Neural progenitor cell (in vitro differentiated cells): Measurements from ENCODE around the gene ETV6. TPM values are rescaled to one million over a fixed set of nuclear protein-coding genes. Genes with fewer than 3 reads are reported as not detected.
A peak's percentile ranks its signal among the peaks of the same experiment; 100 is the strongest.

Source experiments
- DNase-seq: peaks from one replicate; pipeline ENCODE4 v3.0.0-alpha.2; 2016; ENCODE audit warnings: low spot score
- H2AFZ ChIP-seq: fragments of 200-600 bp; sonication (generic); replicated peaks from 2 replicates; pipeline ENCODE4 v1.6.1; 2016; ENCODE audit warnings: antibody characterized with exemption
- H3F3A ChIP-seq: fragments of 200-600 bp; sonication (generic); 2 replicates; pipeline ENCODE4 v1.6.1; 2016; ENCODE audit warnings: antibody characterized with exemption, low read depth
- H3K27ac ChIP-seq: fragments of 200-600 bp; sonication (generic); 2 replicates; pipeline ENCODE4 v1.5.1; 2016; ENCODE audit warnings: mild to moderate bottlenecking
- H3K27me3 ChIP-seq: fragments of 200-600 bp; sonication (generic); 2 replicates; pipeline ENCODE4 v1.6.1; 2016; ENCODE audit warnings: mild to moderate bottlenecking, moderate library complexity
- H3K36me3 ChIP-seq: fragments of 200-600 bp; sonication (generic); 2 replicates; pipeline ENCODE4 v1.5.1; 2016
- H3K4me1 ChIP-seq: fragments of 200-600 bp; sonication (generic); 2 replicates; pipeline ENCODE4 v1.6.1; 2016; ENCODE audit warnings: mixed run types
- H3K4me2 ChIP-seq: fragments of 200-600 bp; sonication (generic); 2 replicates; pipeline ENCODE4 v1.6.1; 2016
- H3K4me3 ChIP-seq: fragments of 200-600 bp; sonication (generic); 2 replicates; pipeline ENCODE4 v1.5.1; 2016
- H3K79me2 ChIP-seq: fragments of 200-600 bp; sonication (generic); 2 replicates; pipeline ENCODE4 v1.6.1; 2016; ENCODE audit warnings: low read depth
- H3K9ac ChIP-seq: fragments of 200-600 bp; sonication (generic); 2 replicates; pipeline ENCODE4 v1.6.1; 2016
- H3K9me3 ChIP-seq: fragments of 200-600 bp; sonication (generic); 2 replicates; pipeline ENCODE4 v1.5.1; 2016; ENCODE audit warnings: low read depth
- H4K20me1 ChIP-seq: fragments of 200-600 bp; sonication (generic); 2 replicates; pipeline ENCODE4 v1.6.1; 2016; ENCODE audit warnings: low read depth
- H3K27ac Mint-ChIP-seq: 3 replicates; pipeline ENCODE4 v1.8.0; 2021; ENCODE audit warnings: mixed read lengths
- H3K27me3 Mint-ChIP-seq: 2 replicates; pipeline ENCODE4 v1.8.0; 2022; ENCODE audit warnings: low read depth, mild to moderate bottlenecking, inconsistent platforms, moderate library complexity, mixed read lengths; ENCODE audit not compliant: insufficient read depth
- H3K36me3 Mint-ChIP-seq: 3 replicates; pipeline ENCODE4 v1.8.0; 2021; ENCODE audit warnings: mixed read lengths
- H3K4me1 Mint-ChIP-seq: 3 replicates; pipeline ENCODE4 v1.8.0; 2021; ENCODE audit warnings: mixed read lengths
- H3K4me3 Mint-ChIP-seq: 3 replicates; pipeline ENCODE4 v1.8.0; 2021; ENCODE audit warnings: mild to moderate bottlenecking, moderate library complexity, mixed read lengths
- H3K9me3 Mint-ChIP-seq: 3 replicates; pipeline ENCODE4 v1.8.0; 2020; ENCODE audit warnings: mixed read lengths
- CTCF ChIP-seq: fragments of 200-600 bp; sonication (generic); IDR thresholded peaks from 2 replicates; pipeline ENCODE4 v1.5.1; 2017; ENCODE audit warnings: antibody characterized with exemption, mild to moderate bottlenecking
- EZH2 ChIP-seq: fragments of 200-600 bp; sonication (generic); IDR thresholded peaks from 2 replicates; pipeline ENCODE4 v1.6.1; 2017; ENCODE audit warnings: antibody characterized with exemption, mild to moderate bottlenecking, moderate library complexity
- EZH2phosphoT487 ChIP-seq: fragments of 200-600 bp; sonication (generic); IDR thresholded peaks from 2 replicates; pipeline ENCODE4 v1.6.1; 2017; ENCODE audit warnings: antibody characterized with exemption
- total RNA-seq: library from RNA; depleted of rRNA; stranded (reverse); fragments of >200 nt; gene quantifications from 2 replicates; pipeline ENCODE4 v1.2.3, GENCODE V29; 2015; ENCODE audit warnings: low replicate concordance

Gene ETV6
- total RNA-seq, 1 donor from 2014 or later = 6.2 TPM

GRCh38 chr12:11824069-11824468 is 174.6 kb downstream of the ETV6 start:
- TF ChIP-seq CTCF (no peak), EZH2 (no peak), EZH2phosphoT487 (no peak)
- peaks cover 51% of the 10 kb centered on the region for H3F3A ChIP-seq
- H3K36me3 ChIP-seq = no peaks in the 10 kb centered on the region
- peaks cover 80% of the 10 kb centered on the region for H3K4me1 ChIP-seq
- Mint-ChIP-seq H3K4me1 (peaks cover 36% of the 10 kb centered on the region), H3K9me3 (no peaks in the 10 kb centered on the region), H3K36me3 (peaks cover 1% of the 10 kb centered on the region), H3K27ac (peak overlapping the region; percentile 43), H3K27me3 (no peaks in the 10 kb centered on the region), H3K4me3 (no peak overlapping the region)
- no peaks in the 10 kb centered on the region for H3K27me3 ChIP-seq
- H3K79me2 ChIP-seq = no peaks in the 10 kb centered on the region
- H2AFZ ChIP-seq = no peak overlapping the region
- H3K9me3 ChIP-seq = no peaks in the 10 kb centered on the region
- H4K20me1 ChIP-seq = no peaks in the 10 kb centered on the region
- H3K9ac ChIP-seq = no peak overlapping the region
- no peak overlapping the region for H3K4me3 ChIP-seq
- peak overlapping the region; percentile 63 for H3K27ac ChIP-seq
- peak overlapping the region; percentile 24 for H3K4me2 ChIP-seq
- DNase-seq = no peak

- Mint-ChIP-seq H3K9me3 (no peaks in the 10 kb centered on the region), H3K36me3 (peaks cover 1% of the 10 kb centered on the region), H3K4me1 (peaks cover 36% of the 10 kb centered on the region), H3K4me3 (no peak overlapping the region), H3K27ac (no peak overlapping the region), H3K27me3 (no peaks in the 10 kb centered on the region)
- H3K4me2 ChIP-seq = peak overlapping the region; percentile 12
- no peak for DNase-seq
- no peaks in the 10 kb centered on the region for H3K36me3 ChIP-seq
- TF ChIP-seq EZH2 = no peak
- H3K79me2 ChIP-seq = no peaks in the 10 kb centered on the region
- no peaks in the 10 kb centered on the region for H4K20me1 ChIP-seq
- no peak overlapping the region for H2AFZ ChIP-seq
- no peak overlapping the region for H3K4me3 ChIP-seq
- no peaks in the 10 kb centered on the region for H3K27me3 ChIP-seq
- H3K9me3 ChIP-seq = no peaks in the 10 kb centered on the region
- peaks cover 51% of the 10 kb centered on the region for H3F3A ChIP-seq
- H3K9ac ChIP-seq = no peak overlapping the region
- H3K27ac ChIP-seq = no peak overlapping the region
- peaks cover 80% of the 10 kb centered on the region for H3K4me1 ChIP-seq
These were observed 175.3 kb downstream of the ETV6 start for GRCh38 chr12:11824736-11825135.

GRCh38 chr12:11825278-11825677 is 175.8 kb downstream of the ETV6 start:
- H2AFZ ChIP-seq = no peak overlapping the region
- peaks cover 84% of the 10 kb centered on the region for H3K4me1 ChIP-seq
- H3K4me3 ChIP-seq = no peak overlapping the region
- DNase-seq = no peak
- no peaks in the 10 kb centered on the region for H3K36me3 ChIP-seq
- TF ChIP-seq CTCF (no peak), EZH2 (no peak)
- H3K27ac Mint-ChIP-seq = peak overlapping the region; percentile 40
- H3F3A ChIP-seq = peaks cover 51% of the 10 kb centered on the region
- no peaks in the 10 kb centered on the region for H4K20me1 ChIP-seq
- H3K9ac ChIP-seq = no peak overlapping the region
- H3K36me3 Mint-ChIP-seq = peaks cover 1% of the 10 kb centered on the region
- H3K4me2 ChIP-seq = peak overlapping the region; percentile 12
- no peaks in the 10 kb centered on the region for H3K27me3 Mint-ChIP-seq
- no peak overlapping the region for H3K27ac ChIP-seq
- H3K4me1 Mint-ChIP-seq = peaks cover 36% of the 10 kb centered on the region
- H3K27me3 ChIP-seq = no peaks in the 10 kb centered on the region
- no peaks in the 10 kb centered on the region for H3K9me3 Mint-ChIP-seq
- H3K79me2 ChIP-seq = no peaks in the 10 kb centered on the region
- no peaks in the 10 kb centered on the region for H3K9me3 ChIP-seq
- H3K4me3 Mint-ChIP-seq = no peak overlapping the region

- peak overlapping the region; percentile 75 for H3K4me2 ChIP-seq
- peak overlapping the region; percentile 92 for H3K27ac ChIP-seq
- H3K9me3 Mint-ChIP-seq = no peaks in the 10 kb centered on the region
- no peaks in the 10 kb centered on the region for H3K79me2 ChIP-seq
- H3K9me3 ChIP-seq = no peaks in the 10 kb centered on the region
- no peak for TF ChIP-seq EZH2
- no peak for TF ChIP-seq CTCF
- no peak for TF ChIP-seq EZH2phosphoT487
- no peaks in the 10 kb centered on the region for H3K36me3 ChIP-seq
- H2AFZ ChIP-seq = no peak overlapping the region
- peaks cover 1% of the 10 kb centered on the region for H3K36me3 Mint-ChIP-seq
- DNase-seq = peak; percentile 28
- H3K27me3 ChIP-seq = no peaks in the 10 kb centered on the region
- H3K27me3 Mint-ChIP-seq = no peaks in the 10 kb centered on the region
- peak overlapping the region; percentile 75 for H3K4me3 Mint-ChIP-seq
- H3K9ac ChIP-seq = no peak overlapping the region
- peaks cover 36% of the 10 kb centered on the region for H3K4me1 Mint-ChIP-seq
- H4K20me1 ChIP-seq = no peaks in the 10 kb centered on the region
- no peak overlapping the region for H3K4me3 ChIP-seq
- no peak overlapping the region for H3K27ac Mint-ChIP-seq
- H3K4me1 ChIP-seq = peaks cover 86% of the 10 kb centered on the region
- peaks cover 51% of the 10 kb centered on the region for H3F3A ChIP-seq
These were observed 177.1 kb downstream of the ETV6 start for GRCh38 chr12:11826574-11826973.
